Measurements from ENCODE around the gene LCN1. TPM values are rescaled to one million over a fixed set of nuclear protein-coding genes. Genes with fewer than 3 reads are reported as not detected.

LCN1 gene
- total RNA-seq, 4 donors from 2014 or later: not detected

DNA sequence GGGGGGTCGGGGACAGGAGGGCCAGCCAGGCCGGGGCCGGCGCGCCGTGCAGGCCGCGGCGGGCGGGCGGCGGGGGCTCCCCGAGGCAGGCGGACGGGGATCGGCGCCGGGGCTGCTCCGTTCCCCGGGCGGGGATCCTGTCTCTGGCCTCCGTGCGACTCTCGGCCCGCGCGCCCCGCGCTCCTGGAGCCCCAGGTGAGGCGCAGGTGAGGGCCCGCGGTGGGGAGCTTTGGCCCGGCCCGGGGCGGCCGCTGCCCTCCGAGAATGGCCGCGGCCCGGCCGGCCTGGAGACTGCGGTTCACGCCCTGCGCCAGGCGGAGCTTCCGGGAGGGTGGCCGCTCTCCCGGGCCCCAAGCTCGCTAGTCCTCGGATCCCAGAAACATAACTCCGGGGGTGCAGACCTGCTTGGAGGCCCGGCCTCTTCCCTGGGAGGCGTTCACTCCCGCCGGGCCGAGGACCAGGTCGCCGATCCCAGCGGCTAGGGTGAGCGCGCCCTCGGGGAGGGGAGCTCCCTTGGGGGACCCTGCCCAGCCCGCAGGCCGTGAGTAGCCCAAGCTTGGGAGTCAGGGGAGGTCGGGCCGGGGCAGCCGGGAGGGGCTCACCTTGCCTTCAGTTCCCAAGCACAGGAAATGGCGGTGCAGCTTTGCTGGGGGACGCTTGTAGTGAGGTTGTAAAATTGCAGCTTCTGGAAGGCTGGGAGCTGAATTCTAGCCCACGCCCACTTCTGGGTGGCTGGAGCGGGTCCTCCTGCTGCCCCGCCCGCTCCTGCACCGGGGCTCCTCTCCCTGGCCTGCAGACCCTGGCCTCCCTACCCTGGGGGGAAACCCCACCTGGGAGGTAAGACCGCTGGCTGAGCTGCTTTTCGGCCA lies 40.9 kb upstream of the LCN1 start:
- H3K27ac ChIP-seq: peak overlapping the region; percentile 27 to 71 (median 55)
- intact Hi-C loops (cut with DNase I): no loop called here
- TF ChIP-seq POLR2A (IDR thresholded peaks at IDR 0.05): peak in 1 of 2 donors; percentile 27
- no peak for TF ChIP-seq CTCF (IDR thresholded peaks at IDR 0.05)
- H3K4me1 ChIP-seq: peaks cover 6 to 18% of the 10 kb centered on the region in 2 donors
- peak overlapping the region; percentile 30 to 70 (median 64) for H3K4me3 ChIP-seq (replicated peaks in 1 of 3)
- no peaks in the 10 kb centered on the region for H3K9me3 ChIP-seq
- H3K27me3 ChIP-seq: no peaks in the 10 kb centered on the region
- DNase-seq: peak; percentile 40 to 50
- WGBS, 2 donors: 1 to 7% methylated on average over 3 to 27 of the region's 76 CpGs
- H3K36me3 ChIP-seq: peaks cover 14 to 15% of the 10 kb centered on the region in 2 donors

GRCh38 chr9:135480940-135481310 lies 40.3 kb upstream of the LCN1 start:
- Histone ChIP-seq H3K27ac (peak overlapping the region in 2 of 3 donors; percentile 27 to 71), H3K4me1 (peaks cover 6 to 18% of the 10 kb centered on the region in 2 donors), H3K27me3 (no peaks in the 10 kb centered on the region), H3K9me3 (no peaks in the 10 kb centered on the region), H3K36me3 (peaks cover 20 to 21% of the 10 kb centered on the region in 2 donors), H3K4me3 (replicated peaks in 1 of 3) (peak overlapping the region in 1 of 3 donors; percentile 70)
- WGBS, 2 donors: 36 to 42% methylated on average over 10 to 11 of the region's 11 CpGs
- intact Hi-C loops (cut with DNase I): no loop called here
- no peak for TF ChIP-seq POLR2A (IDR thresholded peaks at IDR 0.05)
- TF ChIP-seq CTCF (IDR thresholded peaks at IDR 0.05): no peak
- DNase-seq: no peak

DNA sequence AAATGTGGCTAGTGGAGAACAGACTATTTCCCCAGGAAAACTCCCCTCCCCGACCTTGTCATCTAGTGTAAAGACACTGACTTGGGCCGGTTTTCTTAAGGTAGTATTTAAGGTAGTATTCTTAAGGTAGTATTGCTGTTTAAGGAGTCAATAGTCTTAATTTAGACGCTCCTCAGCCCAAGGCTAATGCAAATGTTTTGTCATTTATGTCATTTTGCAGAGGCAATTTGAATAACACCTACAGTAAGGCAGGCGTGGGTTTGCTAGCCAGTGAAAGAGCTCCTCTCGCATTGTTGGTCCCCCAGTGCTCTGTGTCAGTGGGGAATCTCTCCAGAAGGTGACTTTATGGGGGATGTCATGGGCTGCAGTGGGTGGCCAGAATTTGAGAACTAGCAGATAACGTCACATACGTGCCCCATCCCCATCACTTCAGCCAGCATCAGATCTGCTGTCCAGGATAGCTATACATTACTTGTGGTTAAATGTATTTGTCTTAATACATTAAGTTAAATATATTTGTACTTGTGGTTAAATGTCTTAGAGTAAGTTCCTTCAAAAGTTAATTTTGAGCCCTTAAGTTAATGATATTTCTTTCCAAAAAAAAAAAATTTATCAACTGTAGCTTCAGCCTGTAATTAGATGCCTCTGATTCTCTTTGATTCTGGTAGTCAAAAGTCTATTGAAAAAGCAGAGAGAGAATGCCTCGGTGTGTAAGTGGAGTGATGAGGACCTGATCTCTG lies 39.1 kb upstream of the LCN1 start:
- no peaks in the 10 kb centered on the region for H3K9me3 ChIP-seq
- DNase-seq: no peak
- 81% methylated on average over 8 of the region's 8 CpGs for WGBS, 2 donors
- H3K4me3 ChIP-seq (replicated peaks in 1 of 3): no peak overlapping the region
- intact Hi-C loops (cut with DNase I): no loop called here
- TF ChIP-seq POLR2A (IDR thresholded peaks at IDR 0.05): no peak
- no peak for TF ChIP-seq CTCF (IDR thresholded peaks at IDR 0.05)
- H3K27me3 ChIP-seq: no peaks in the 10 kb centered on the region
- peaks cover 24 to 33% of the 10 kb centered on the region in 2 donors for H3K36me3 ChIP-seq
- H3K4me1 ChIP-seq: peaks cover 6 to 18% of the 10 kb centered on the region in 2 donors
- H3K27ac ChIP-seq: no peak overlapping the region

GRCh38 chr9:135484460-135485277 lies 36.6 kb upstream of the LCN1 start:
- intact Hi-C loops (cut with DNase I): no loop called here
- Histone ChIP-seq H3K27me3 (no peaks in the 10 kb centered on the region), H3K4me3 (replicated peaks in 1 of 3) (no peak overlapping the region), H3K27ac (no peak overlapping the region), H3K36me3 (peaks cover 37 to 40% of the 10 kb centered on the region in 2 donors), H3K4me1 (peaks cover 6 to 9% of the 10 kb centered on the region in 2 donors), H3K9me3 (no peaks in the 10 kb centered on the region)
- no peak for DNase-seq
- 95% methylated on average over 39 of the region's 47 CpGs for WGBS, 2 donors
- TF ChIP-seq CTCF (IDR thresholded peaks at IDR 0.05) (no peak), POLR2A (IDR thresholded peaks at IDR 0.05) (no peak)

All from thyroid gland (tissue), 4 donors.